ENCODE results near the gene LONRF2. TPM values are rescaled to one million over a fixed set of nuclear protein-coding genes. Genes with fewer than 3 reads are reported as not detected.

The LONRF2 gene
- total RNA-seq, 1 experiment from 2014 or later: 2.7 TPM

- H3K79me1 ChIP-seq (ENCODE audit: insufficient read depth, low read depth, low read length, poor library complexity, severe bottlenecking): no peaks in the 10 kb centered on the region
- H2BK20ac ChIP-seq (ENCODE audit: low read depth, low read length, poor library complexity, severe bottlenecking): no peak overlapping the region
- H3K9ac ChIP-seq (ENCODE audit: extremely low read depth, insufficient read length, low read length): no peak overlapping the region
- TF ChIP-seq CTCF (conservative IDR thresholded peaks at IDR 0.05): no peak
- no CpG with 5 or more reads among the region's 6 CpGs for WGBS (ENCODE audit: extremely low coverage, insufficient read length, low lambda C conversion rate)
- no peaks in the 10 kb centered on the region for H3K79me2 ChIP-seq (ENCODE audit: insufficient read depth, low read length)
- DNase-seq: no peak
- no peak overlapping the region for H2BK5ac ChIP-seq (ENCODE audit: insufficient read length, low read length)
- H3K27ac ChIP-seq (ENCODE audit: insufficient read length, low read depth, low read length): no peak overlapping the region
- no peak overlapping the region for H4K8ac ChIP-seq (replicated peaks; ENCODE audit: insufficient read length, low read depth, low read length)
- no peaks in the 10 kb centered on the region for H3K27me3 ChIP-seq (ENCODE audit: insufficient read depth, low read length)
- H2AK5ac ChIP-seq (ENCODE audit: insufficient read length, low read length): no peak overlapping the region
- Mint-ChIP-seq H3K4me3 (no peak overlapping the region), H3K27me3 (ENCODE audit: low read depth) (no peaks in the 10 kb centered on the region), H3K9me3 (no peaks in the 10 kb centered on the region), H3K36me3 (ENCODE audit: insufficient read depth in 1 of 3, low read depth in 3 of 3) (peaks cover 0 to 2% (median 0%) of the 10 kb centered on the region in 3 experiments; a peak in 1 of 7 replicates), H3K27ac (no peak overlapping the region), H3K4me1 (peaks cover 17 to 22% of the 10 kb centered on the region in 2 experiments)
- no peak overlapping the region for H3K56ac ChIP-seq (ENCODE audit: insufficient read length, low read depth, low read length)
- H3K4me1 ChIP-seq (ENCODE audit: insufficient read depth, low read length): peaks cover 7% of the 10 kb centered on the region; the same call in 1 of the 2 replicates
- no peak overlapping the region for H3K4ac ChIP-seq (ENCODE audit: low read depth, low read length)
- H2BK12ac ChIP-seq (ENCODE audit: insufficient read length, low read depth, low read length): no peak overlapping the region
- no peak overlapping the region for H3K23ac ChIP-seq (ENCODE audit: insufficient read length, low read depth, low read length)
- no peak overlapping the region for H4K5ac ChIP-seq (ENCODE audit: insufficient read length, low read depth, low read length)
- no peak overlapping the region for H3K4me2 ChIP-seq (ENCODE audit: insufficient read depth, insufficient read length, low read length)
- H2BK120ac ChIP-seq (ENCODE audit: low read depth, low read length, poor library complexity, severe bottlenecking): no peak overlapping the region
- no peaks in the 10 kb centered on the region for H3K23me2 ChIP-seq (ENCODE audit: insufficient read length, low read depth, low read length, poor library complexity, severe bottlenecking)
- no peak overlapping the region for H3K18ac ChIP-seq (ENCODE audit: insufficient read length, low read depth, low read length)
- no peak overlapping the region for H3K14ac ChIP-seq (ENCODE audit: insufficient read depth, low read length)
- no peak overlapping the region for H3T11ph ChIP-seq (ENCODE audit: low read length)
- no peaks in the 10 kb centered on the region for H3K9me3 ChIP-seq (ENCODE audit: control insufficient read depth, low read depth, low read length)
- H2AFZ ChIP-seq (ENCODE audit: low read length): no peak overlapping the region
- H2BK15ac ChIP-seq (ENCODE audit: low read depth, low read length): no peak overlapping the region
- H4K91ac ChIP-seq (ENCODE audit: insufficient read length, low read depth, low read length): no peak overlapping the region
- no peaks in the 10 kb centered on the region for H4K20me1 ChIP-seq (ENCODE audit: control insufficient read depth, insufficient read depth, insufficient read length)
These were observed 33.3 kb downstream of the LONRF2 start for GRCh38 chr2:100289020-100289419.

All from H9 (cell line).